NCI-H2029 (cell line): ENCODE measurements around the gene DDC.
A peak's percentile ranks its signal among the peaks of the same experiment; 100 is the strongest.
"Not testable (repeated sequence)": the region's sequence is repeated elsewhere in the genome, so short reads cannot be mapped to it uniquely, and the experiment has no call there.

Experiments used
- DNase-seq: peaks from one replicate; lab custom pipeline; 2025; lab: John Stamatoyannopoulos, UW

The DDC gene

DNA sequence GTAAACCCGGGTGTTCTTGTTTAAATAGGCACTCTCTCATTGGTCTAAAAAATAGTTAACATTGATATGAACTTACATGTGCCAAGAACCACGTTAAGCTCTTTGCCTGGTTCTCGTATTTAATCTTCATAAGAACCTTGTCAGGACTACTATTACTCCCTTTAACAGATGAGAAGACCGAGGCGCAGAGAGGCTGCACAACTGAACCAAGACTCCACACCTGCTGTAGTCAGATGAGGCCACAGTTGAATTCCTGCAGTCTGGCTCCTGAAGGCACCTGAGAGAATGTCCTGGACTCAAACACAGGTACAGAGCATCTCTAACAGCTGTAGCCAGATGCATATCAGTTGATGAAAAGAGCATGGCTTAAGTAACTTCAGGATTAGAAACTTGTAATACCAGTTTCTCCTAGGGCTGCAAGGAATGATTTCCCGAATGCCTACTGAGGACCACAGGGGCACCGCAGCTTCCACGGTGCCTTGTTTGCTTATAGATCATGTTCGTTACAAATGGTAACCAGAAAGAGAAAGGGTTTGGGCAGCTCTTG, 9.5 kb downstream of the DDC start:
- no peak for DNase-seq

GRCh38 chr7:50554431-50555322, 10.5 kb downstream of the DDC start:
- no peak for DNase-seq

DNA sequence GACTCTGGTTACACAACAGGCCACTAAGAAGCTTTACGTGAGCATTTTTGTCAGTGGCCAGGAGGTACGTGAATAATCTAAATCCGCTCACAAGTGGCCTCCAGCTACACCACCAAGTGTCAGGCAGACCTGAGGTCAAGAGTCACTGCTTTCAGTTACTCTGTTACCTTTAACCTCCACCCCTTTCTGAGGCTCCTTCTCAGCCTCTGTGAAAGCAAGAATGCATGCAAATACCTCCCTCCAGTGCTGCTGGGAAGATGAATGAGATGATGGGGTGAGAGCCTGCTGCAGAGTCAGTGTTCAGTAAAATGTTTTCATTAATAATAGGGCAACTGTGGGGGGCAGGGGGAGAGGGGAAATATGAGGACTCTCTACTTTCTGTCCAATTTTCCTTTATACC, 11.2 kb downstream of the DDC start:
- no peak for DNase-seq

GRCh38 chr7:50552921-50553320, 12.3 kb downstream of the DDC start:
- no peak for DNase-seq

- DNase-seq, result peak; percentile 96
These were observed 13.1 kb downstream of the DDC start for GRCh38 chr7:50552139-50552538.

GRCh38 chr7:50545613-50546012, 19.6 kb downstream of the DDC start:
- not testable (repeated sequence) for DNase-seq

GRCh38 chr7:50544992-50545391, 20.2 kb downstream of the DDC start:
- peak; percentile 36 for DNase-seq

GRCh38 chr7:50543776-50544442, 21.3 kb downstream of the DDC start:
- DNase-seq, result no peak

DNA sequence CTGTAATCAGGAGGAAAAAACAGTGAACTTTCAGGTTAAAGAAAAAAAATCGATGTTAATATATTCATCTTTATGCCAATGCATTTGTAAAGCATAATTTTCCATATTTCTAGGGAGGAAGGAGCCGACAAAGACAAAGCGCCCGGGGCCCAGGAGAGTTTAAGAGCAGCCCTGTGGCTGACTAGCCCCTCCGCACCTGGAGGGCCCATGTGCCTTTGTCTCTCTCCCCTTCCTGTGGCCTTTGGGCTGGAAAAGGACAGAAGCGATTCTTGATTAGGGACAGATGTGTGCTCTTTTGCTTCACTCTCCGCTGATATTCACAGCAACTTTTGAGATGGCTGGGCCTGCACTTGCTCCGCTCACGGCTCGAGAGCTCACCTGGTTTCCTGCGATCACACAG, 23.1 kb downstream of the DDC start:
- no peak for DNase-seq

DNA sequence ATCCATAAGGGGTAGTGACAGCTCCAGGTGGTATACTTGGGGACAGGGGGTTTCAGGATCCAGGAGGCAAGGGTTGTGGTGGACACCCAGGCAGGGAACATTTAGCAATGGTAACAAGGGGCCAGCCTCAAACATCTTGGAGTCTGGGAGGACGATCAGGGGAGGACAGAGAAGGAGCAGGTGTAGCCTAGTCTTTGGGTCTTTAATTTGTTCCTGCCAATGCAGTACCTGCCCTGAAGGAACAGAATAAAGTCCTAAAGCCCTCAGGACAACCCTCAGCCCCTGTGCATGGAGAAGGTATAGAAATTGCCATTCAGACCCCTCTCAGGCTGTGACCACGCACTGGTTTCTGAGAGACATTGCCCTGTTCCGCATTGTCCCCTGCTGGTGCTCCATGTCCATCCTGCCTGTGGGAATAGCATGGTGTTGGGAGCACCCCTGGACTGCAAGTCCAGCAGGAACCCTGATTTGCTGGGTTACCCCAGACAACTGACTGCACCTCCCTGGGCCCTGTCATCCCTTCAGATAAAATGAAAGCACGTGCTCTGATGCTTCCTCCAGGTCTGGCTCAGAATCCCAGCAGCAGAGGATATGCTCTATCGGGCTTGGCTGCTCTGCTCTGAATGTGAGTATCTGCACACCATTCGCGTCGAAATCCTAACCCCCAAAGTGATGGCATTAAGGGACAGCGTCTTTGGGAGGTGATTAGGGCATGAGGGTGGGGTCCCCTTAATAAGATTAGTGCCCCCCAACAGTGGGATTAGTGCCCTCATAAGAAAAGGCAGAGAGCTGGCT, 24.2 kb downstream of the DDC start:
- DNase-seq, result no peak

GRCh38 chr7:50539725-50540124, 25.5 kb downstream of the DDC start:
- DNase-seq, result no peak

GRCh38 chr7:50538478-50538877, 26.7 kb downstream of the DDC start:
- no peak for DNase-seq

- no peak for DNase-seq
These were observed 27.8 kb downstream of the DDC start for GRCh38 chr7:50537417-50537816.

GRCh38 chr7:50535291-50535711, 29.9 kb downstream of the DDC start:
- DNase-seq, result not testable (repeated sequence)

DNA sequence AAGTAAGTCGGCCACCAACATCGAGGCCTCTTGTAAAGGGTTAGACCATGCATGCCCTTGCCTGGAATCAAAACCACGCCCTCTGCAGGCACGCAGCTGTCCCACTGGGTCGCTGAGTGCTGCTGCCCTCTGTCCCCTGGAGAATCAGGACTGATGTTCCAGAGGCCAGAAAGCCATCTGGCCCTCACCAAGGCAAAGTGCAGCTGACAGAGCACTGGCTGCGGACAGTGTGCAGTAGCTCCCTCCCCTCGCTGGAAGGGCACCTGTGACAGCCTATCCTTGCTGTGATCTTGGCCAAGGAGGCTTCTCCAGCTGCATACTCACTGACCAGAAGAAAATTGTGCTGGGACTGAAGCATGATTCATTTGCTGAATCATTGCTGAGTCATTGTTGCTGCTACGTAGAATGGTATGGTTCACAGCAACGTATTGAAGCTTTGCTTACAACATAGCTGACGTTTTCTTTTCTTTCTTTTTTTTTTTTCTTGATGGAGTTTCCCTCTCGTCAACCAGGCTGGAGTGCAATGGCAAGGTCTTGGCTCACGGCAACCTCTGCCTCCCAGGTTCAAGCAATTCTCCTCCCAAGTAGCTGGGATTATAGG, 30.4 kb downstream of the DDC start:
- DNase-seq, result no peak

DNA sequence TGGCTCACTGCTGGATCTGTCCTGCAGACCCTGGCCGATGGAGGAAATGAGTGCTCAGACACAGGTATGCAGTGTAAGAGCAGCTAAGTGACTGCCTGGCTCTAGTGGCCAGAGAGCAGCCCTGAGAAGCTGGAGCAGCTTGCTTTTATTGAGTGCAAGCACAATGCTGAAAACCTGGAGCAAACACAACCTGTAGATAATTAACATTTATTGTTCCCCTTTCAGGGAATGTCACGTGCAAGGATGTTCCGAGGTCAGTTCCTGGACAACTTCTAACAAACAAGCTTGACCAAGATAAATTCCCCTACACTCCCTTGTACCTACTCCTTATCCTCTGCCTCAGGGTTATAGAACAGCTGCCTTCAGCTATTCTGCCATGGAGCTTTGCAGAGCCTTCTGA, 31.3 kb downstream of the DDC start:
- DNase-seq, result no peak

GRCh38 chr7:50531928-50532327, 33.3 kb downstream of the DDC start:
- no peak for DNase-seq

- peak; percentile 48 for DNase-seq
These were observed 33.7 kb downstream of the DDC start for GRCh38 chr7:50531401-50531911.

GRCh38 chr7:50530766-50531165, 34.4 kb downstream of the DDC start:
- DNase-seq, result no peak

DNA sequence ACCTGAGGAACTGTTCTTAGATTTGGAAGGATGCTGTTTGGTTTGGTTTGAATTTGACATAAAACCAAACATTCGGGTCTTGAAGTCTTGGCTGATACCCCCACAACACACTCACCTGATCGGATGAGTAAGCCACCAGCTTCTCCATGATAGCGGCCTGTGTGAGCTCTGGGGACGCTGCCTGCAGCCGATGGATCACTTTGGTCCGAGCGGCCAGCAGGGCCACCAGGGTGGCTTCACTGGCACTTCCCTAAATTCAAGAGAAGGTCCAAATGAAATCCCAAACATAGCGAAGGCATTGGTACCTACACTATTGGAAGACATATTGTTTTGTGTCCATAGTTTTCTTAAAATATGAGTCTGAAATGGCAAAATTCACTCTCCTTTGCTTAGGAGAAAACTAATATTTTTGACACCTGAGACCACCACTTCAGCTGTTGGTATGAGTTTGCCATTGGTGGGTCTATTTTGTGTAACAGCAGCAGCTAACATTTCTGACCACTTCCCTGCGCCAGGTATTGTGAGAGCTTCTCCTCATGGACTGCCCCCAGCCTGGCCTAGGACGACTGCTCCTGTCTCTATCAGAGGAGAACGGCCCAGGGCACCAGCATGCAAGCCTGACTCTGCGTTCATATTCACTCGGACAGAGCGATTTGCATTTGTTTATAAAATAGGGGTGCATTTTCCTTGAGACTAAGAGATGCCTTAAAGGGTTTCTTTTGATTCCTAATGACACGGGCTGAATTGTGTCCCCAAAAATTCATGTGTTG, 35.9 kb downstream of the DDC start:
- no peak for DNase-seq
